GM21825 (cell line): ENCODE results near the gene APOBR.
"Not testable (repeated sequence)": the region's sequence is repeated elsewhere in the genome, so short reads cannot be mapped to it uniquely, and the experiment has no call there.

ENCODE experiments used
- ATAC-seq: cut with Tn5 transposase; IDR thresholded peaks from one replicate; pipeline ENCODE4 v1.9.1; 2021; ENCODE audit warnings: mild to moderate bottlenecking, moderate library complexity; ENCODE audit not compliant: unreplicated experiment

Gene APOBR

DNA sequence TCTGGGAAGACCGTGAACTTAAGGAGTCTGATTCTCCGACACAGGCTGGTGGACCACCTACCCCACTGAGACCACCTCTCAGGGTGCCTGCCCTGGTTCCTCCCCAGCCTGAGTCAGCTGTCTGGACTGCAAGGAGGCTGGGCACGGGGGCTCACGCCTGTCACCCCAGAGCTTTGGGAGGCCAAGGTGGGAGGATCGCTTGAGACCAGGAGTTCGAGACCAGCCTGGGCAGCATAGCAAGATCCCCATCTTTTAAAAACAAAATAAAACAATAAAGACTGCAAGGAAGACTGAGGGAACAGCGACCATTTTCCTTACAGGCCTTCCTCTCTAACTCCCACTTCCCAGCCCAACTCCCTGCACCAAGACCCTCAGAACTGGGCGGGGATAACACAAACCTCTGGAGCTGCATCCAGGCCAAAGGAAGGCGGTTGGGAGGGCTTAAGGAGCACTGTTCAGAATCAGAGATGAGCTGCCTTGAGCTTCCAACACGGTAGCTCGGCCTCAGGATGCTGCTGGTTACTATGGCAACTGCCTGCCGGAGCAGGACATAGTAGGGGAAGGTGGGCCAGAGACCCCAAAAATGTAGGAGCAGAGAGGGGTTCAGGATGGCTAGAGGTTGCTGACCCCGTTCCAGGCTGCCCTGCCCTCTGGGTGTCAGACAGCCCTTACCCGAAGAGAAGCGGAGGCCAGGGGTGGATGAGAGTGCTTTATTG lies 4.4 kb downstream of the APOBR start:
- no peak for ATAC-seq

DNA sequence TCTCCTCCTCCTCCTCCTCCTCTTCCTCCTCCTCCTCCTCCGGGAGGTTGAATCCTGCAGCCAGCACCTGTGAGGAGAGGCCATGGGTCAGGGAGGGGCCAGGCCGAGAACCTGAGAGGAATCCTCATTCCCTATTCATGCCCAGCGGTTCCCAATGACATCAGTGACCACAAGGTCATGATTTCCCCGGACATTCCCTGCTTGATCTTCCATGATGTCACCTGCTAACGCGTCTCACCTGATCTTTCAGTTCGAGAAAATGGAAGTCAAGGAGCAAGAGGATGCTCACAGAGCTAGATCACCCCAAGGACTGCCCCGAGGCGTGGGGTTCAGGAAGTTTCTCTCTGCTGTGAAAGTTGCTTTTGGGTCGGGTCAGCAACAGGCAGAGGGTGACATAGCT lies 5.4 kb downstream of the APOBR start:
- no peak for ATAC-seq

DNA sequence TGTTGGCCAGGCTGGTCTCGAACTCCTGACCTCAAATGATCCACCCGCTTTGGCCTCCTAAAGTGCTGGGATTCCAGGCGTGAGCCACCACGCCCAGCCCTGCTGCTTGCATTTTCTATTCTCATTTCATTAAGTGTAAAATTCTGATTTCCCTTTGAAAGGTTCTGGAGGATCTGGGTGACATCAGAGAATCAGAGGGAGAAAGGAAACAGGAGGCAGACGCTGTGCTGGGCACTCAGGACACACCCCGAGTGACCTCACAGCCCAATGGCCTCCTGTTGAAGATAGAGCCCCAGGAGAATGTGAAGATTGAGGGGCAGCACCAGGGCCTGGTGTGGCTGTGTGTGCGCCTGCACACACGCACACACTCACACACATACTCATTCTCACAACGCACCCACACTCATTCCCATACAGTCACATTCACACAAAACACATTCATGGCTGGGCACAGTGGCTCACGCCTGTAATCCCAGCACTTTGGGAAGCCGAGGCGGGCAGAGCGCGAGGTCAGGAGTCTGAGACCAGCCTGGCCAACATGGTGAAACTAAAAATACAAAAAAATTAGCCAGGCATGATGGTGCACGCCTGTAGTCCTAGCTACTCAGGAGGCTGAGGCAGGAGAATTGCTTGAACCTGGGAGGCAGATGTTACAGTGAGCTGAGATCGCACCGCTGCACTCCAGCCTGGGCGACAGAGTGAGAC lies 6.2 kb downstream of the APOBR start:
- ATAC-seq: not testable (repeated sequence)

DNA sequence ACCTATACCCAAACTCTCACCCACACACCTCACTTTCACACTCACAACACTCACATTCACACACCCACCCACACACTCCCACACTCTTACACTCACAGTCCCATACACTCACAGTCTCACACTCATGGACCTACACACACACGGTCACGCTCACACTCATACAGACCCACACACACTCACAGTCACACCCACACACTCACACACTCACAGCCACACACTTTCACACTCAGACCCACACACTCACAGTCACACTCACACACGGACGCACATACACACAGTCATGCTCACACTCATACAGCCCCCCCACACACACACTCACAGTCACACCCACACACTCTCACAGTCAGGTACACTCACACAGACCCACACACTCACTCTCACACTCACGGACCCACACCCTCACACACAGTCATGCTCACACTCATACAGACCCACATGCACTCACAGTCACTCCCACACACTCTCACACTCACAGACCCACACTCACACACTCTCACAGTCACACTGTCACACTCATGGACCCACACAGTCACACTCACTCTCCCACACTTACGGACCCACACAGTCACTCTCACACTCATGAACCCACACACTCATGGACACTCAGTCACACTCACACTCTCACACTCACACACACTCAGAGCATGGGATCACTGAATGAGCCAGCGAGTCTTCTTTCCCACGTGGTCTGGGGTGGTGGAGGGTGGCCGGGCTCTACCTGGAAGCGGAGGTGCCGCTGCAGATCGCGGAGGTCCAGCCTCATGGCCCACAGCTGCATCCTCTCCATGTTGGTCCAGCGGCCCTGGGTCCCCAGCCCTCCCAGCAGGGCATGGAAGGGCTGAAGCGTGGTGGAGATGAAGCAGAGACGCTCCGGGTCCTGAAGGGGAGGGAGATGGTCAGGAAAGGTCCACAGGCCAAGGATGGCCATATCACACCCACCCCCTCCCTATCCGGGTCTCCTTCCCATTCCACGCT lies 7.1 kb downstream of the APOBR start:
- ATAC-seq: no peak

- ATAC-seq: no peak
Measured at GRCh38 chr16:28502290-28502689, 7.8 kb downstream of the APOBR start.

GRCh38 chr16:28503470-28504259 lies 9.2 kb downstream of the APOBR start:
- ATAC-seq: no peak

- no peak for ATAC-seq
Measured at GRCh38 chr16:28504707-28505404, 10.4 kb downstream of the APOBR start.

DNA sequence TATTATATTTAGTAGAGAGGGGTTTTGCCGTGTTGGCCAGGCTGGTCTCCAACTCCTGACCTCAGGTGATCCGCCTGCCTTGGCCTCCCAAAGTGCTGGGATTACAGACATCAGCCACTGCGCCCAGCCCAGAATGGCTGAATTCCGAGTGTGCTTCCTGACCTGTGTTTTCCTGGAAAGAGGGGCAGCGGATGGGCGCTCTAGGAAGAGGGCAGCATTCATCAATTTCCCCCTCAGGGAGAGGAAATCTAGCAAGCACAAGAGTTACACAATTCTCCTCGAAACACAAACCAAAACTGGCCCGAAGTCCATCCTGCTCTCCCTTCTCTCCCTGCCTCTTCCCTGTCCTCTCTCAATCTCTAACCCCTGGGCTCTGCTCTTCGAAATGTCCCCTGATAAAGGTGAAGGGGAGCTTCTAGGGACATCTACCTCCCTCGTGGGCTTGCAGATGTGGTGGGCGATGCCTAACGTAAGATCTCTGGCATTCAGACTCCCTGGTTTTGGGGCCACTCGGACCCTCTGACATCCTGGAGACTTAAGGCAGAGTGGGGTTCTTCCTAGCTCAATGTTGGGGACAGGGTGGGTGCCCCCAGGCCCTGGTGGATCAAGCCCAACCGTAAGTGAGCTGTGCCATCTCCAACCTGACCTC lies 11.2 kb downstream of the APOBR start:
- no peak for ATAC-seq

- ATAC-seq: no peak
Measured at GRCh38 chr16:28511031-28511430, 16.6 kb downstream of the APOBR start.

GRCh38 chr16:28511801-28512789 lies 17.7 kb downstream of the APOBR start:
- ATAC-seq: no peak

GRCh38 chr16:28513484-28514181 lies 19.2 kb downstream of the APOBR start:
- no peak for ATAC-seq

DNA sequence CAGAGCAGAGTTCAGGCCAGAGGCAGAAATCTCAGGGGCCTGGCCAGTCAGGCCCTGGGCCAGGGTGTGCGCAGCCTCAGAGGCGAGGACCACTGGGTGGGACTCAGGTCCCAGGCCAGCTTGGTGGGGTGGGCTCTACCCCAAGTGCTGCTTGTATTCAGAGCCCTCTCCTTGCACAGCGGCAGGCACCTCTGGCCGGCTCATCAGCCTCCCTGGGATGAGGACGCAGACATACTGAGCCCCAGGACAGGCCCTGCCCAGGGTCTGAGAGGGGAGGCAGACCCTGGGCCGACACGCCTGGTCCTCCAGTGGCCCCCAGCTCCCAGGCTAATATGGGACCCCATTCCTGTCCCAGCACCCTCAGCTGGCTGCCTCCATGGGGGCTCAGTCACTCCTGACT lies 19.8 kb downstream of the APOBR start:
- ATAC-seq: no peak

- no peak for ATAC-seq
Measured at GRCh38 chr16:28520672-28521071, 26.2 kb downstream of the APOBR start.

GRCh38 chr16:28521436-28521835 lies 27.0 kb downstream of the APOBR start:
- no peak for ATAC-seq

- no peak for ATAC-seq
Measured at GRCh38 chr16:28522792-28523191, 28.3 kb downstream of the APOBR start.

DNA sequence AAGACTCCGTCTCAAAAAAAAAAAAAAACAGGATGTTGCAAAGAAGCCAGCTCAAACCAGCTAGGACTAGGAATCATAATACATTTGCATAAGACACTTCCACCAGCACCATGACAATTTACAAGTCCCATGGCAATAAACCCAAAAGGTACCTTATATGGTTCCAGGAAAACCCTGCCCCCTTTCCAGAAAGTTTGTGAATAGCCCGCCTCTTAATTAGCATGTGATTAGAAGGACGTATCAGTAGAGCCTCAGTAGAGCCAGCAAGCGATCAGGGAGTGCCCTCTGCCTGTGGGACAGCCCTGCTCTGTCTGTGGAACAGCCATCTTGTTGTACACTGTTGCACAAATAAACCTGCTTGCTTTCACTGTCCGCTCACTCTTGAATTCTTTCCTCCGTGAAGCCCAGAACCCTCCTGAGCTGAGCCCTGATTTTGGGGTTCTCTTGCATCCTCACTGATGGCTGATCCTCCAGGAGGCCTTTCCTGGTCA lies 30.3 kb downstream of the APOBR start:
- no peak for ATAC-seq
